ENCODE measurements around the gene EFNA4. TPM values are rescaled to one million over a fixed set of nuclear protein-coding genes. Genes with fewer than 3 reads are reported as not detected.

Gene EFNA4
- total RNA-seq, 1 donor from 2014 or later: 11.8 TPM

- FAIRE-seq (no peak), DNase-seq (ENCODE audit: low read depth) (no peak)
- H3K9me3 ChIP-seq (ENCODE audit: insufficient read depth, low read depth, low read length): no peaks in the 10 kb centered on the region
- H3K36me3 ChIP-seq (ENCODE audit: insufficient read depth, low read length): peaks cover 4% of the 10 kb centered on the region
- Mint-ChIP-seq H3K36me3 (ENCODE audit: low read depth, unreplicated experiment) (peaks cover 9% of the 10 kb centered on the region), H3K4me3 (ENCODE audit: unreplicated experiment) (peak overlapping the region; percentile 87), H3K4me1 (ENCODE audit: low read depth, unreplicated experiment) (peaks cover 5% of the 10 kb centered on the region), H3K9me3 (ENCODE audit: unreplicated experiment) (no peaks in the 10 kb centered on the region), H3K27ac (ENCODE audit: unreplicated experiment) (peak overlapping the region; percentile 81), H3K27me3 (ENCODE audit: low read depth, unreplicated experiment) (no peaks in the 10 kb centered on the region)
- H3K4me3 ChIP-seq (ENCODE audit: insufficient read depth, low read depth, low read length): peak overlapping the region; percentile 85
- H3K27me3 ChIP-seq (ENCODE audit: insufficient read depth, low read length): no peaks in the 10 kb centered on the region
- peaks cover 23% of the 10 kb centered on the region for H3K4me1 ChIP-seq (ENCODE audit: insufficient read depth, low read length)
- no peak overlapping the region for H3K27ac ChIP-seq (ENCODE audit: low read depth, low read length)
- TF ChIP-seq EZH2 (IDR thresholded peaks at IDR 0.05; ENCODE audit: insufficient read depth, low read length): no peak
- TF ChIP-seq CTCF (IDR thresholded peaks at IDR 0.05; ENCODE audit: insufficient read depth, low read depth, low read length): peak; percentile 48
- peak overlapping the region; percentile 97 for H3K4me2 ChIP-seq (ENCODE audit: low read length)
- peaks cover 18% of the 10 kb centered on the region for H3K79me2 ChIP-seq (ENCODE audit: insufficient read depth, low read length)
- peaks cover 45% of the 10 kb centered on the region for H4K20me1 ChIP-seq (ENCODE audit: insufficient read depth, low read length)
- peak overlapping the region; percentile 84 for H2AFZ ChIP-seq (ENCODE audit: low read depth, low read length)
- peak overlapping the region; percentile 89 for H3K9ac ChIP-seq (ENCODE audit: low read length)
Observed at GRCh38 chr1:155062702-155063411, 683 bp upstream of the EFNA4 start.

GRCh38 chr1:155064111-155064831 is 731 bp downstream of the EFNA4 start:
- Mint-ChIP-seq H3K4me1 (ENCODE audit: low read depth, unreplicated experiment) (peaks cover 11% of the 10 kb centered on the region), H3K27me3 (ENCODE audit: low read depth, unreplicated experiment) (no peaks in the 10 kb centered on the region), H3K9me3 (ENCODE audit: unreplicated experiment) (no peaks in the 10 kb centered on the region), H3K36me3 (ENCODE audit: low read depth, unreplicated experiment) (peaks cover 11% of the 10 kb centered on the region), H3K27ac (ENCODE audit: unreplicated experiment) (peak overlapping the region; percentile 8), H3K4me3 (ENCODE audit: unreplicated experiment) (peak overlapping the region; percentile 88)
- DNase-seq (ENCODE audit: low read depth) (no peak), FAIRE-seq (no peak)
- peak overlapping the region; percentile 45 for H2AFZ ChIP-seq (ENCODE audit: low read depth, low read length)
- peak overlapping the region; percentile 85 for H3K4me3 ChIP-seq (ENCODE audit: insufficient read depth, low read depth, low read length)
- no peaks in the 10 kb centered on the region for H3K9me3 ChIP-seq (ENCODE audit: insufficient read depth, low read depth, low read length)
- H3K27me3 ChIP-seq (ENCODE audit: insufficient read depth, low read length): no peaks in the 10 kb centered on the region
- no peak for TF ChIP-seq EZH2 (IDR thresholded peaks at IDR 0.05; ENCODE audit: insufficient read depth, low read length)
- no peak for TF ChIP-seq CTCF (IDR thresholded peaks at IDR 0.05; ENCODE audit: insufficient read depth, low read depth, low read length)
- H3K4me2 ChIP-seq (ENCODE audit: low read length): peak overlapping the region; percentile 97
- peaks cover 18% of the 10 kb centered on the region for H3K79me2 ChIP-seq (ENCODE audit: insufficient read depth, low read length)
- peaks cover 4% of the 10 kb centered on the region for H3K36me3 ChIP-seq (ENCODE audit: insufficient read depth, low read length)
- peak overlapping the region; percentile 89 for H3K9ac ChIP-seq (ENCODE audit: low read length)
- H3K27ac ChIP-seq (ENCODE audit: low read depth, low read length): peak overlapping the region; percentile 66
- peaks cover 26% of the 10 kb centered on the region for H3K4me1 ChIP-seq (ENCODE audit: insufficient read depth, low read length)
- H4K20me1 ChIP-seq (ENCODE audit: insufficient read depth, low read length): peaks cover 54% of the 10 kb centered on the region
